Lung (tissue), 12 donors: ENCODE measurements around the gene OR2A25. TPM values are rescaled to one million over a fixed set of nuclear protein-coding genes. Genes with fewer than 3 reads are reported as not detected.

Experiments used
- ATAC-seq: fragments of 200-7000 bp; cut with Tn5 transposase; one replicate; pipeline ENCODE4 v1.9.1; 2020; ENCODE audit warnings: moderate number of reproducible peaks; ENCODE audit not compliant: insufficient read depth, low FRiP score
- DNase-seq, 3 donors: peaks; one replicate each; pipeline ENCODE4 v3.0.0-alpha.2; 2013 to 2017
- H3K27ac ChIP-seq, 2 donors: one replicate each; pipeline ENCODE4 v1.5.1; 2013; ENCODE audit warnings: mild to moderate bottlenecking in 2 of 2, moderate library complexity in 2 of 2, control low read depth in 1 of 2, inconsistent platforms in 1 of 2, low read depth in 1 of 2, low read length in 1 of 2
- H3K27me3 ChIP-seq, 3 donors: one replicate each; pipeline ENCODE4 v1.5.1; 2013; ENCODE audit warnings: low read length in 2 of 3; ENCODE audit not compliant: control insufficient read depth in 3 of 3, insufficient read depth in 3 of 3
- H3K36me3 ChIP-seq, 4 donors: one replicate each; pipeline ENCODE4 v1.5.1; 2013; ENCODE audit warnings: low read length in 4 of 4, mild to moderate bottlenecking in 1 of 4, moderate library complexity in 1 of 4; ENCODE audit not compliant: control insufficient read depth in 4 of 4, insufficient read depth in 4 of 4
- H3K4me1 ChIP-seq, 5 donors: one replicate each; pipeline ENCODE4 v1.5.1; 2013; ENCODE audit warnings: low read length in 5 of 5, mild to moderate bottlenecking in 2 of 5, moderate library complexity in 1 of 5; ENCODE audit not compliant: control insufficient read depth in 5 of 5, insufficient read depth in 5 of 5
- H3K4me3 ChIP-seq: one replicate; pipeline ENCODE4 v1.5.1; 2013; ENCODE audit warnings: mild to moderate bottlenecking, control low read depth, moderate library complexity
- H3K9ac ChIP-seq, 2 donors: one replicate each; pipeline ENCODE4 v1.5.1; 2013; ENCODE audit warnings: low read length in 2 of 2, control low read depth in 1 of 2; ENCODE audit not compliant: insufficient read depth in 1 of 2
- H3K9me3 ChIP-seq, 4 donors: one replicate each; pipeline ENCODE4 v1.5.1; 2013; ENCODE audit warnings: low read length in 3 of 4, mild to moderate bottlenecking in 1 of 4, moderate library complexity in 1 of 4; ENCODE audit not compliant: control insufficient read depth in 4 of 4, insufficient read depth in 3 of 4
- WGBS, 2 donors: extraction: QIAGEN DNeasy Blood & Tissue Kit; methylation state at CpG; one replicate each; pipeline ENCODE4 v1.1.7; 2013; 5-methylcytosine and 5-hydroxymethylcytosine counted together
- polyA plus RNA-seq, 2 donors: library from polyadenylated mRNA; stranded (reverse); fragments of 200-250 nt; gene quantifications; one replicate each; pipeline ENCODE4 v1.2.1, GENCODE V29; 2013
- total RNA-seq, 2 donors: library from RNA; depleted of rRNA in 1 of 2; stranded (reverse); fragments of >200 nt in 1 of 2; gene quantifications; one replicate each; pipeline ENCODE4 v1.2.1, GENCODE V29; 2014 to 2021
- TF ChIP-seq, protein P1 (sequence below): IDR thresholded peaks from 2 replicates; pipeline ENCODE4 v1.5.1; 2012; ENCODE audit warnings: mild to moderate bottlenecking; ENCODE audit errors: control extremely low read depth, extremely low read depth
- donor health status: control.
- donor health status: control.
- donor health status: Bipolar disorder and iron deficiency.
- donor health status: healthy.
- donor health status: DM: yes; HTN: yes; CAD: no.

OR2A25 gene
- total and polyA plus RNA-seq, 4 donors, result not detected

DNA sequence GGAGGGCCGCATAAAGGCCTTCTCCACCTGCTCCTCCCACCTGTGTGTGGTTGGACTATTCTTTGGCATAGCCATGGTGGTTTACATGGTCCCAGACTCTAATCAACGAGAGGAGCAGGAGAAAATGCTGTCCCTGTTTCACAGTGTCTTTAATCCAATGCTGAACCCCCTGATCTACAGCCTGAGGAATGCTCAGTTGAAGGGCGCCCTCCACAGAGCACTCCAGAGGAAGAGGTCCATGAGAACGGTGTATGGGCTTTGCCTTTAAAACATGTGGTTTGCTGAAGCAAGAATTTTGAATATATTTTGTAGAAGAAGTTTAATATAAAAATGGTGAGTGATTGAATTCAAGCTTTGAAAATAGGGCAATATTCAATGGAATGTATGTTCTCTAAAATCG lies 40.7 kb downstream of the OR2A25 start:
- H3K4me1 ChIP-seq, result peaks cover 0 to 39% (median 0%) of the 10 kb centered on the region in 5 donors
- ATAC-seq (no peak), DNase-seq (peak in 1 of 3 donors; percentile 20)
- H3K4me3 ChIP-seq, result no peak overlapping the region
- no peaks in the 10 kb centered on the region for H3K36me3 ChIP-seq
- H3K9me3 ChIP-seq, result no peaks in the 10 kb centered on the region
- TF ChIP-seq, protein P1, sequence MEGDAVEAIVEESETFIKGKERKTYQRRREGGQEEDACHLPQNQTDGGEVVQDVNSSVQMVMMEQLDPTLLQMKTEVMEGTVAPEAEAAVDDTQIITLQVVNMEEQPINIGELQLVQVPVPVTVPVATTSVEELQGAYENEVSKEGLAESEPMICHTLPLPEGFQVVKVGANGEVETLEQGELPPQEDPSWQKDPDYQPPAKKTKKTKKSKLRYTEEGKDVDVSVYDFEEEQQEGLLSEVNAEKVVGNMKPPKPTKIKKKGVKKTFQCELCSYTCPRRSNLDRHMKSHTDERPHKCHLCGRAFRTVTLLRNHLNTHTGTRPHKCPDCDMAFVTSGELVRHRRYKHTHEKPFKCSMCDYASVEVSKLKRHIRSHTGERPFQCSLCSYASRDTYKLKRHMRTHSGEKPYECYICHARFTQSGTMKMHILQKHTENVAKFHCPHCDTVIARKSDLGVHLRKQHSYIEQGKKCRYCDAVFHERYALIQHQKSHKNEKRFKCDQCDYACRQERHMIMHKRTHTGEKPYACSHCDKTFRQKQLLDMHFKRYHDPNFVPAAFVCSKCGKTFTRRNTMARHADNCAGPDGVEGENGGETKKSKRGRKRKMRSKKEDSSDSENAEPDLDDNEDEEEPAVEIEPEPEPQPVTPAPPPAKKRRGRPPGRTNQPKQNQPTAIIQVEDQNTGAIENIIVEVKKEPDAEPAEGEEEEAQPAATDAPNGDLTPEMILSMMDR, result no peak
- H3K9ac ChIP-seq, result no peak overlapping the region
- peaks cover 0 to 27% (median 0%) of the 10 kb centered on the region in 3 donors for H3K27me3 ChIP-seq
- WGBS, 2 donors, result 83% methylated on average over 5 of the region's 5 CpGs
- no peak overlapping the region for H3K27ac ChIP-seq

DNA sequence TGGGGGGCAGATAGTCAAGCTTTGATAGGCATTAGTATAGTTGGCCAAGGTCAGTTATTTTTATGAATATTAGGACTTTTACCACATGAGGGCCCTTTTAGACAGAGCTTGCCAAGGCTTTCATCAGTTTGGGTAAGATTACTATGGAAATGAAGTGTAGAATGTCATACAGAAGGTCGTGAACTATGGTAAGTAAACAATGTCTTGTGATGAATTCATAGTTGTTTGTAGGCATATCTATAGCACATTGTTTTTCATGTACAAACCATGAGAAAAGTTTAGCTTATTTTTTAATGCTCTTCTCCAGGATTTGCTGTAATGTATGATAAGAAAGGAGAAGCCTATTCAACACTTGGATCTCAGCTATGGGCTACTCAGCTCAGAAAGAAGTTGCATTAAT lies 44.0 kb downstream of the OR2A25 start:
- Histone ChIP-seq H3K36me3 (no peaks in the 10 kb centered on the region), H3K27me3 (peaks cover 0 to 36% (median 0%) of the 10 kb centered on the region in 3 donors), H3K9ac (no peak overlapping the region), H3K27ac (no peak overlapping the region), H3K4me3 (no peak overlapping the region), H3K4me1 (peaks cover 0 to 31% (median 0%) of the 10 kb centered on the region in 5 donors), H3K9me3 (no peaks in the 10 kb centered on the region)
- 40 to 61% methylated on average over 1 of the region's 1 CpG for WGBS, 2 donors
- TF ChIP-seq, protein P1, result no peak
- DNase-seq (peak in 2 of 3 donors; percentile 94 to 95), ATAC-seq (no peak)

DNA sequence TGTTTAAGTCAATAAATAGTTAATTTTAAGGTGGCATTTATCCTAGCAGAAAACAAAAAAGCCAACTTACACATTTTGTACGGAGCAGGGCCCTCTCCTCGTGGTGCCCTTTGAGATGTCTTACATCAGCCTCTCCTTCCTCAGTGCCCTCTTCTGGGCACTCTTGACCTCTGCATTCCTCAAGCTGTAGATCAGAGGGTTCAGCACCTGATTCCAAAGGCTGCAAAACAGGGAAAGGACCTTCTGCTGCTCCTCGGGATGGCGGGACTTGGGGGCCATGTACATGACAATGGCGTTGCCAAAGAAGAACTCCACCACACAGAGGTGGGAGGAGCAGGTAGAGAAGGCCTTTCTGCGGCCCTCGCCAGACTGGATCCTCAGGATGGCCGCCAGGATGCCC lies 48.7 kb downstream of the OR2A25 start:
- DNase-seq (no peak), ATAC-seq (no peak)
- whole genome bisulfite sequencing, 2 donors, result 70 to 90% methylated on average over 8 of the region's 8 CpGs
- Histone ChIP-seq H3K4me3 (no peak overlapping the region), H3K9me3 (peaks cover 0 to 2% (median 0%) of the 10 kb centered on the region in 4 donors), H3K9ac (no peak overlapping the region), H3K36me3 (no peaks in the 10 kb centered on the region), H3K4me1 (peaks cover 0 to 15% (median 0%) of the 10 kb centered on the region in 5 donors), H3K27ac (no peak overlapping the region), H3K27me3 (peaks cover 0 to 25% (median 0%) of the 10 kb centered on the region in 3 donors)
- TF ChIP-seq, protein P1, result no peak

DNA sequence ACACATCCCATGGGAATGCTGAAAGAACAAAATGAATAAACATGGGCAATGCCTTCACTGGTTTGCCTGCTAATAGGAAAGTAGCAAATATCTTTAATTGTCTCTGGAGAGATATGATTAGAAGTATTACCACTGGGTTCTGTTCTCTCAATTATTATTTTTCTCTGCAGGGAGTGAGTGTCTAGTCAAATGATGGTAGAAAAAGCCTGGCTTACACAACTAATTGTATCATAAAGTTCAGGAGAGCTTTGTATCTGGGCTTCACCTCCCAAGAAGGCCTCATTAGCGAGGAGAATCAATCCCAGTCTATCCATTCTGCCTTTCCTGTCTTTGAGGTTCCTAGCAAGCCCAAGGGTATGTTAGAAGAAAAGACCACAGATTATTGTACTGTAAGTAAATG lies 53.3 kb downstream of the OR2A25 start, which contains the start of gene OR2A14:
Gene OR2A14, plus strand, starts transcription at position 301 of the 400 bp plus-strand sequence. CDS start 5,937 bp downstream, outside the sequence.
- Histone ChIP-seq H3K9me3 (peaks cover 0 to 2% (median 0%) of the 10 kb centered on the region in 4 donors), H3K36me3 (no peaks in the 10 kb centered on the region), H3K4me1 (peaks cover 0 to 7% (median 0%) of the 10 kb centered on the region in 5 donors), H3K9ac (no peak within 1 kb of the TSS), H3K27me3 (peaks cover 0 to 12% (median 0%) of the 10 kb centered on the region in 3 donors), H3K4me3 (no peak within 1 kb of the TSS), H3K27ac (no peak within 1 kb of the TSS)
- TF ChIP-seq, protein P1, result no peak
- DNase-seq (no peak), ATAC-seq (no peak)
- WGBS, 2 donors, result 84 to 93% methylated on average over 1 of the region's 1 CpG
